Fibroblast of the aortic adventitia (primary cell): ENCODE measurements around the gene MDH1. TPM values are rescaled to one million over a fixed set of nuclear protein-coding genes. Genes with fewer than 3 reads are reported as not detected.

Experiments used
- DNase-seq: peaks from one replicate; pipeline ENCODE4 v3.0.0-alpha.2; 2010; ENCODE audit warnings: low read depth
- H3K4me3 ChIP-seq: 2 replicates; pipeline ENCODE4 v1.5.1; 2011; ENCODE audit warnings: low read depth, mild to moderate bottlenecking, control low read depth, low read length, moderate library complexity
- CTCF ChIP-seq: IDR thresholded peaks from 2 replicates; pipeline ENCODE4 v1.5.1; 2011; ENCODE audit warnings: mild to moderate bottlenecking, low read length, control low read depth, inconsistent platforms; ENCODE audit not compliant: insufficient read depth
- total RNA-seq: library from RNA; depleted of rRNA; stranded (reverse); fragments of >200 nt; gene quantifications from 2 replicates; pipeline ENCODE4 v1.2.3, GENCODE V29; 2012; ENCODE audit warnings: low replicate concordance

MDH1 gene
- total RNA-seq, 1 donor, result 152 TPM

DNA sequence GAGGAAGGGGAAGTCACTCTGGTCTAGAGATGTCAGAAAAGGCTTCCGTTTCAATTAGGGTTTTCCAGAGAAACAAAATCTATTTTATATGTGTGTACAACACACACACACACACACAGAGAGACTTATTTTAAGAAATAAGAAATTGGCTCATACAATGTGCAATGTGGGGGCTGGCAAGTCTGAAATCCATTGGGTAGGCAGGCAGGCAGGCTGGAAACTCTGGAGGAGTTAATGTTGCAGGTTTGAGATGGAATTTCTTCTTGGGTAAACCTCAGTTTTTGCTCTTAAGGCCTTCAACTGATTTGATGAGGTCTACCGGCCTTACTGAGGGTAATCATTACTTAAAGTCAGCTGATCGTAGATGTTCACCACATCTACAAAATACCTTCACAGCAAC lies 62.6 kb downstream of the MDH1 start:
- no peak for TF ChIP-seq CTCF
- DNase-seq, result no peak
- H3K4me3 ChIP-seq, result no peak overlapping the region

- TF ChIP-seq CTCF, result no peak
- DNase-seq, result no peak
- no peak overlapping the region for H3K4me3 ChIP-seq
Measured at GRCh38 chr2:63651861-63652651, 63.3 kb downstream of the MDH1 start.

GRCh38 chr2:63652652-63652985 lies 63.9 kb downstream of the MDH1 start:
- TF ChIP-seq CTCF, result no peak
- no peak for DNase-seq
- H3K4me3 ChIP-seq, result no peak overlapping the region

GRCh38 chr2:63654959-63655358 lies 66.2 kb downstream of the MDH1 start:
- no peak overlapping the region for H3K4me3 ChIP-seq
- peak; percentile 54 for DNase-seq
- TF ChIP-seq CTCF, result no peak

Other genes starting within 250 kb of the MDH1 start
- gene WDPCP, start 486 bp upstream of the MDH1 start, total RNA-seq, result 12.4 and 34.2 TPM in 2 replicates